Ammon's horn (tissue), 1 donor: Measurements from ENCODE around the gene SH2D2A.

ENCODE experiments used
- DNase-seq: peaks from one replicate; pipeline ENCODE4 v3.0.0-alpha.2; 2016; ENCODE audit warnings: low spot score

SH2D2A gene

DNA sequence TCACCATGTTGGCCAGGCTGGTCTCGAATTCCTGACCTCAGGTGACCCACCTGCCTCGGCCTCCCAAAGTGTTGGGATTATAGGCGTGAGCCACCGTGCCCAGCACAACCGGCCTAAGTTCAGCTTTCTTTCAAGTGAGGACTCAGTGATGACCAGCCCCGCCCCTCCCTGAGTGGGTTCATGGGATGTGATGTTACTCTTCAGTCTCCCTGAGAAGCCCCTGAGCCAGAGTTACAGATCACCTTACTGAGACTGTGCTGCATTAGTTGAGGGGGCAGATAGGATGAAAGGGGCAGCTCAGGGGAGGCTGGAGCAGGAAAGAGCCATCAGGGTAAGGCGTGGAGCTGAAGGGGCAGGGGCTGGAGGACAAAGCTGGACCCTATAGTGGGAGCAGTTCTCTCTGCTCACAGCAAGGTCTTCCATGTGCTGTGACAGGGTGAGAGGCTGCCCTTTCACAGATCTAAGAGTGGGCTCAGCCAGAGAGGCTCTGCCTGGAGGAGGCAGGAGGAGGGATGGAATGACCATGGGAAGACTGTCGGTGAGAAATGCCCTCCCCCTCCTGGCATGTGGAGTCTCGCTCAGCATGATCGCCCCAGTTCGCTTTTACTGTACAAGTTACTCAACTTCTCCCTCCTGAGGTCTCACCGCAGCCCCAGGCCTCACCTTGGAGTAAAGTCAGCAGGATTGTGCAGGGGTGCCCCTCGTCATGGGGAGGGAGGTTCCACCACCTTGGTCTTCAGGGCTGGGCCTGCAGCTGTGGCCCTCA lies 13.4 kb downstream of the SH2D2A start:
- no peak for DNase-seq

DNA sequence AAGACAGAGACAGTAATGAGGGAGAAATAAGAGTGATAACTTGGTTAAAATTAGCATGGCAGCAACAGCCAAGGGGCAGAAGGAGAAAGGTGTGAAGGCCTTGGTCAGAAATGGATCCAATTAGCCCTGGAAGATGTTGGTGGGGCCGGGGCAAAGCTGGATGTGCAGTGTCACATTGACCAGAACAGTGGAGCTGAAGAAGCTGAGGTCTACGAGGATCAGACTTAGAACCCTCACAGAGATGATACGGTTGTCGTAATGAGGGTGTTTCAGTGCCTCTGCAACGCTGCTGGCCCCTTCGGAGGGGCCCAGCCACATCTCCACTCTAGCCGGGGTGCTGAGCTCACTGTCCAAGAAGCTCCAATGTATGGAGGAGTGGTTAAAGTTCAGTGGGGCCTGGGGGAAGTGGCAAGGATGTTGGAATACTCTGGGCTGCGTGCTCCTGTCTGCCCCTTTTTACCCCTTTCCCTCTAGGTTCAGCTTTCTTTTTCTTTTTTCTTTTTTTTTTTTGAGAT lies 14.2 kb downstream of the SH2D2A start:
- DNase-seq: no peak

DNA sequence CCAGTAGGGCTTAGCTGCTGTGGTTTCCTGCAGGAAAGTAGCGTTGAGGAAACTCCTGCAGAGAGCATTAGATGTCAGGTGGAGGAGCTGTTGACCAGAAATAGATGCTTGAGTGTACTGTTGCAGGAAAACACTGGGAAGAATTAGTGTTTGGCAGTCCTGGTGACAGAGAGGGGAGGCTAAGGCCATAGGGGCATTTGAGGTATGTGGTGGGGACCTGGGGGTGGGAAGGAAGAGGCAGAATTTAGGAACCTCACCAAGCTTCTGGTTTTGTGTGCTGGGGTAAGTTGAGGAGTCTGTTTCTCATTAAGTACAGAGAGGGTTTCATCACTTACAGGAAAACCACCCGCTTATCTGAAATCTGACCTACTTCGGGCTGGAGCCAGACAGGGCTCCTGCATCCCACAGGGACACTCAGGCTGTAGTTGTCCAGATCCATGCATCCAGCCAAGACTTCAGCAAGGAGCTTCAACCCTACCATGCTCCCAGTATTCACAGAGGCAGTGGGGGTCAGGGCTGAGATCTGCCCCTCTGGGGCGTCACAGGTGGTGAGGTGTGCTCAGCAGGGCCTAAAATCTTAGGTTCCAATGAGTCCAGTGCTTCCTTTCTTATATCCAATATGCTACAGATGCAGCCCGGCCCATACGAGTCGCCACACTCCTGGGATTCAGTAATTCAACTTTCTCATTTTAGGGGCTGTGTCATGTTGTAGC lies 15.1 kb downstream of the SH2D2A start:
- no peak for DNase-seq

DNA sequence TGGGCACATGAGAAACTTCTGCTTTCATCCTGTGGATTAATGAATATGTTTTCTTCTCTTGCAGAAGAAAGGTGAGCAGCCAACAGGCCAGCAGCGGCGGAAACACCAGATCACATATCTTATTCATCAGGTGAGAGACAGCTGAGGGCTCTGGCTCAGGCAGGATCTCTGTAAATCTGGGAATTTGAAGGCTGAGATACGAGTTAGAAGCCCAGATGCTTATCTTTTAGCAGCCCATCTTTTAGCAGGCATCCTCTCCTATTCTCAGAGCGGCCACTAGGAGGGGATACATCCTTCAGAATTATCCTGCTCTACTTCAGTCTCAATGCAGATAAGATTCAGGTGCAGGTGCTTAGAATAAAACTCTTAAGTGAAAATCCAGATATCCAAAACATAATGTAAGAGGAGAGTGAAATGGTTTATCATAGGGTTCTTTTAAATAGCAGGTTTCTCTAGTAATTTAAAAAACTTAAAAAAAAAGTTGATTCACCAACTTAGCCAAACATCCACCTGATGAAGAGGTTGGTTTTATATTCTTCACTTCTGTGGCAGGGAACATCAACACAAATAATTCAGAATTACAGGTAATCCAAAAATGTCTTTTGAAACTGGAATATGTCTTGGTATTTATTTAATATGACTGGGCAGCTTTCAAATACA lies 19.3 kb downstream of the SH2D2A start:
- peak; percentile 57 for DNase-seq

DNA sequence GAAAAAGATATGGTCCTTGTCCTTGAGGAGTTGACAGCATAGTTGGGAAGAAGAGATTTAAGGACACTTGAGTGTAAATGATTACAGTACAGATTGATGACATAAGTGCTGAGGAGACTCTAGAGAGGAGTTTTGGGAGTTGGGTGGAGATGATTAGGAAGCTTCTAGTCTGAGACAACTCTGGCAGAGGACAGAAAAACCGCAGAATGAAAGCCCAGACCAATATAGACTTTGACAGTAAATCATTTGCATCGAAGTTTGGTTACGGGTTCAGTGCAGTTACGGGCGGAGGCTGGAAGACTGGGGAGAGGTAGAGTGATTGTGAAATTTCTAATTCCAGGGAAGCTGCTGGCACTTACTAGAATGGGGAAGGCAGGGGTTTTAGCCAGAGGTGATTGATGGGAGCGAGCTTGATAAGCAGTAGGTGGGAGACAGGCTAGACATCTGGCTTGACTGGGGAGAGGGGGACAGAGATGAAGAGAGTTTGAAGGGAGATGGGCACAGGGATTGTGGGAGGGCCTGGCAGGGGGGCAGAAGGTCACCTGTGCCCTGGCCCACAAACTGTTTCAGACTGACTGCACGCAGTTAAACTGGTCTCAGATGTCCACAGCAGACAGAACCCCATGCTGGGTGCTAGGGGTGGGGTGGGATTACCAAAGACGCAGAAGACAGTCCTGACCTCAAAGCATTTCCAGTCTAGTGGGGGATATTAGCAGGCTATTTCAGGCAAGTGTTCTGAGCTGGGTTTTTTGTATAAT lies 20.1 kb downstream of the SH2D2A start:
- no peak for DNase-seq

DNA sequence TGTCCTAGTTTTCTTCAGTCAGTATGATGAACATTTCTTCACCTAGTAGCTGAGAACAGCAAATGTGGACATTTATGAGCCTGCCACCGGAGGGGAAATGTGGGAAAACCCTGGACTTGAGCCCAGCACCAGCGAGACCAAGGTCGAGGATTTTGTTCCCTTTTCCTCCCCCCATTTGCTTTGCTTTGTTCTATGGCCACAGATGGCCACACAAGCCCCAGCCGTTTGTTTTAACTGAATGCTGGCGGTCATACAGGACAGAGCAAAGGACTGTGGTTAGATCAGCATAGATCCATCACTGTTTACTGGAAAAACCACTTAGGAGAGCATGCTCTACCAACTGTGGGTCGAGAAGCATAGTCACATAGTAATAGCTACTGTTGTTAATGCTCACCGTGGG lies 20.9 kb downstream of the SH2D2A start:
- DNase-seq: peak; percentile 83

DNA sequence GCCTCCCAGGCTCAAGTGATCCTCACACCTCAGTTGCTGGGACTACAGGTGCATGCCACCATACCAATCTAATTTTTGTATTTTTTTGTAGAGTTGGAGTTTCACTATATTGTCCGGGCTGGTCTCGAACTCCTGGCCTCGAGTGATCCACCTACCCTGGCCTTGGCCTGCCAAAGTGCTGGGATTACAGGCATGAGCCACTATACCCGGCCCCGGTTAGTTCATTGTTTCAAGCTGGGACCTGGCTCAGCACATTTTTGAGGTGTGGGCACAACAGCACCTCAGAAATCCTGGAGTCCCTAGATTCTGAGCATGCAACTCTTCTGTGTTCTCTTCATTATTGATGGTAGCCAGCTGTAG lies 21.3 kb downstream of the SH2D2A start:
- DNase-seq: no peak

DNA sequence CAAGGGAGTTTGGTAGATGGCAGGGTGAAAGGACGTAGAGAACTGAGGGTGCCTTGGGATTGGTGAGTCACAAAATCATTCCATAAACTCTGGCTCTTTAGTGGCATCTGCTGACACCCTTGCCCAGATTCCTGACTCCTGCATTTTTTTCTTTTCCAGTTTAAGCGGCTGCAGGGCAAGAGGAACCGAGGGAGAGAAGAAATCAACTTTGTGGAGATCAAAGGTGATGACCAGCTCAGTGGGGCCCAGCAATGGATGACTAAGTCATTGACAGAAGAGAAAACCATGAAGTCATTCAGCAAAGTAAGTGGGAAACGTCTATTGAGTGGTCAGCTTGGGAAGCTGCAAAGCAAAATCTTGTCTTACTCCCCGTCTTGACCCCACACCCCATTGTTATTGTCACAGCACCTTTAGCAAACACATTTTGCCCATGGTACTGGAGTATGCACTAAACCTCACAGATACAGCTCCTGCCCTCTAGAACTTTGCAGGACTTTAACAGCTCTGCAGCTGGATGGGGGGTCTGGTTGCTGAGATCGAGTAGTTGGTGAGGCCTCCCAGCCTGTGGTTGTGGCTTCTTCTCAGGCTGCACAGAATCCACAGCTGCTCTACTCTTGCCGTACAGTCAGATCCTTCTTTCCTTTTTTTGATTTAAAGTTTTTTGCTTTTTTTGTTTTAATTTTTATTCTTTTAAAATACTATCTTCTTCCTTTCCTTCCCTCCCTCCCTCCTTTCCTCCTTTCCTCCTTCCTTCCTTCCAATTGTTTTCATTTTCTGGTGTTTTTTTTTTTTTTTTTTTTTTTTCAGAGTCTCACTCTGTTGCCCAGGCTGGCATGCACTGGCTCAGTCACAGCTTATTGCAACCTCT lies 21.9 kb downstream of the SH2D2A start:
- no peak for DNase-seq

DNA sequence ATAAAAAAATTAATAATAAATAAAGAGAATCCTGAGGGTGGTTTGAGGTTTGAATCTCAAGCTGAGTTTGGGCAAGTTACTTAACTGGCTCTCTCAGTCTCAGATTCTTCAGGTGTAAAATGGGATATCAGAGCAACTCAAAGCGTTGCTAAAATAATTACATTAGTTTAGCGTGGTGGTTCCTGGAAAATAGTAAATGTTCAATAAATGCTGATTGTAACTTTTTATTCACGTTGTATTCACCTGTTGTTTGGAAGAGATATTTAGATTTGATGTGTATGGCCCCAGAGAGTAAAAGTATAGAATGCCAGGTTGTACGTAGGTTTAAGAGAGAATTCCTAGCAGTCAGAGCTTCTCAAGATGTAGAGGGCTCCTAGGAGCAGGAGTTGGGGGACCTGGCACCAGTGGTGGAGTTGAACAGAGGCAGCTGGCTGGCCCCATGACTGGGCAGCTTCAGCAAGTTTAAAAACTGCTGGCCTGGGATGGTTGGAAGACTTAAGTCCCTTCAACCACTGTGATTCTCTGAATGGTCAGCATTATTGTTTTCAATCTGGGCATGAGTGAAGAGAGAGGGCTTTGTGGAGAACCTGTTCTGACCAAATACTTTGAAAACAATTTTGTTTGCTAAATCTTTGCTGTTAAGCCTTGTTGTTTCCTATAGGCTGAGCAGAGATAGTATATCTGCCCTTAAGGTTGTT lies 26.9 kb downstream of the SH2D2A start:
- no peak for DNase-seq

DNA sequence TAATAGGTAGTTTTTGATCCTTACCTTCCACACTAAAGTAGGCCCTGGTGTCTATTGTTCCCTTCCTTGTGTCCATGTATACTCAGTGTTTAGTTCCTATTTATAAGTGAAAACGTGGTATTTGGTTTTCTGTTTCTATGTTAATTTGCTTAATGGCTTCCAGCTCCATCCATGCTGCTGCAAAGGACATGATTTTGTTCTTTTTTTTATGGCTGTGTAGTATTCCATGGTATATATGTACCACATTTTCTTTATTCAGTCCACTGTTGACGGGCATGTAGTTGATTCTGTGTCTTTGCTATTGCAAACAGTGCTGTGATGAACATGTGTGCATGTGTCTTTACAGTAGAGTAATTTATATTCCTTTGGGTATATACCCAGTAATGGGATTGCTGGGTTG lies 28.5 kb downstream of the SH2D2A start:
- DNase-seq: no peak

DNA sequence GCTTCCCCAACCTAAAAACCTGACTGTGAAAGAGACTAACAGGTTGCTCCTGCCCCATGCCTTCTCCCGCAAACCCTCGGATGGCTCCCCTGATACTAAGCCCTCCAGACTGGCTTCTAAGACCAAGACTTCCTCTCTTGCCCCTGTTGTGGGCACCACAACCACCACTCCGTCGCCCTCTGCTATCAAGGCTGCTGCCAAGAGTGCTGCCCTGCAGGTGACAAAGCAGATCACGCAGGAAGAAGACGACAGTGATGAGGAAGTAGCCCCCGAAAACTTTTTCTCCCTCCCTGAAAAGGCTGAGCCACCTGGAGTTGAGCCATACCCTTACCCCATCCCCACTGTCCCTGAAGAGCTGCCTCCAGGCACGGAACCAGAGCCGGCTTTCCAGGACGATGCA lies 30.0 kb downstream of the SH2D2A start:
- DNase-seq: no peak

DNA sequence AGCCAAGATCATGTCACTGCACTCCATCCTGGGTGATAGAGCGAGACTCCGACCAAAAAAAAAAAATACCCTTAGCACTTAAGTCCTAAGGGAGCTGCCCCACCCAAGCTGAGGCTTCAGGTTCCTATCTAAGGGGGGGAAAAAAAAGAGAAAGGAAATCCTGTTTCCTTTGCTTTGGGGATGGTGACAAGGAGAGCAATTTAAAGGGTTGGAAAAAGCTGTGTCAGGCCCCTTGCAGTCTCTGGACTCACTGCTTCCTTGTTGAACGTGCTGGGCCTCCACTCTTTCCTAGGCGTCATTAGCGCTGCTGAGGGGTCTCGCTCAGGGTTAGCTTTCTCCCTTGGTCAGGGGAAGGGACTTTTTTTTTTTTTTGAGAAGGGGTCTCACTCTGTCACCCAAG lies 31.2 kb downstream of the SH2D2A start:
- DNase-seq: no peak

DNA sequence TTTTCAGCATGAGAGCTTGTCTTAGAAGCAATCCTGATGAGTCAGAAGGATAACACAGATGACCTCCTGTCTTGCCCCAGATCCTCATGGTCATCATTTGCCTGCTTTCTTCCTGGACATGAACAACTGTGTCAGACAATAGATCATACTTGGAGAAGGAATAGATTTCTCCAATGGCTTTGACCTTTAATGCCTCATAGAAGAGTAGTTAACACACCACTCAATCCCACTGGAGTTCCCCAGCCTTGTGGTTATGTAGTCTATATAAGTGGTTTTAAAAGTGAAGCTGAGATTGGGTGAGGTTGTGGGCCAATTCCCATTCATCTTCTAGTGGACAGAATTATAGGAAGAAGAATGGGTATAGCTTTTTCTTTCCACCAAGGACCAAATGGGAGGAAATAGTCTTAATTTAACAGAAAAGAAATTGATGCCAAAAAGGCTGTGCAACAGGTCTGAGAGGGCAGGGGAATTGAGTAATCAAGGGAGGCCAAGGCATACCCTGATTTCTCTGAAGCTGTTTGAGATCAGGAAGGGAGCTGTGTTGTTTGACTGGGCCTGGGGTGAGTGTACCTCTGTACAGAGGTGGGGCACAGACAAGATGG lies 35.0 kb downstream of the SH2D2A start:
- DNase-seq: no peak

DNA sequence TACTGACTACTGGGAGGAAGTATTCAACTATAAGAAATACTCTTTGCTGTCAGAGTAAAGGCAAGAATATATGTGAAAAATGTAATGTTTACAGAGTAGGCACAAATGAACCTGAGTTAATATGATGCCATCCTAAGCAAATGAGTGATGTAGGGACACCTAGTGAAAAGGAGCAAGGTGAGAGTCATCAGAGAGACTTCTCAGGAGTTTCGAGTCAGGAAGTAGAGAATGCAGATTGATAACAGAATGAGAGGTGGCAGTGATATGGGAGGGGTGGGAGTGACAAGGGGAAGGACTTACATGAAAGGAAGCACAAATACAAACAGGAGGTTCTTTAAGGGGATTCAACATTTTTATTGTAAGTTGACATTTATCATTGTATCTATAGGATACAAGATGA lies 39.1 kb downstream of the SH2D2A start:
- DNase-seq: no peak

DNA sequence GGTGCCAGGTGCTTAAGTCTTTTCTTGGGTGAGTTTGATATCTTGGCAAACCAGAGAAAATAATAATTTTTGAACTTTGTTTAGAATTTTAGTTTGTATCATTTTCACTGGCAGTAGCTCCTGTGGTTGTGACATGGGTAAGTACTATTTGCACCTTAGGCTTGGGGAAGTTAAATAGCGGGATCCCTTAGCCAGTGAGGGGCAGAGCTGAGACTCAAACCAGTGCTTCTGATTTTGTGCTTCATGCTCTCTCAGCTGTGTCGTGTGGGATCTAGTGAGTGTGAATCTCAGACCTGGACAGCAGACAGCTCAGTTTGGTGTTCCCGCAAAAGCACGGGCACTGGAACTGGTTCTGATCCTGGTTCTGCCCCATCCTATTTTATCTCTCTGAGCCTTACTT lies 39.7 kb downstream of the SH2D2A start:
- no peak for DNase-seq

DNA sequence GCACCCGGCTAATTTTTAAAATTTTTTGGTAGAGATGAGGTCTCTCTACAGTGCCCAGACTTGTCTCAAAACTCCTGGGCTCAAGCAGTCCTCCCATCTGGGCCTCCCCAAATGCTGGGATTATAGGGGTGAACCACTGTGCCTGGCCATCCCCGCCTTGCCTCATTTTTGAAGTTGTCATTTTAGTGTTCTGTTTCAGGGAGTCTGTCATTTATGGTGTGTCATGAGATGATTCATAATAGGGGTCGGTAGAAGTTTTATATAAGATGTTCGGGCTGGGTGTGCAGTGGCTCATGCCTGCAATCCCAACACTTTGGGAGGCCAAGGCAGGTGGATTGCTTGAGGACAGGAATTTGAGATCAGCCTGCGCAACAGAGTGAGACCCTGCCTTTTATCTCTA lies 40.8 kb downstream of the SH2D2A start:
- no peak for DNase-seq

DNA sequence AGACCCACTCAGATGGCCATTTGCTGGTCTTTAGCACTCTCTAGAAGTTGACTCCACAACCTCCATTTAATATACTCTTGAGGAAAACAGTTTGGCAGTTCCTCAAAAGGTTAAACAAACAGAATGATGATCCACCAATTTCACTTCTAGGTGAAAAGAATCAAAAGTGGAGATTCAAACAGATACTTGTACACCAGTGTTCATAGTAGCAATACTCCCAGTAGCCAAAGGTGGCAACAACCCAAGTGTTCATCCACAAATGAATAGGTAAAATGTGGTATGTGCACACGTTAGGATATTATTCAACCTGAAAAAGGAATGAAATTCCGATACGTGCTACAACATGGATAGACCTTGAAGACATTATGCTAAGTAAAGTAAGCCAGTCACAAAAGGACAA lies 43.0 kb downstream of the SH2D2A start:
- DNase-seq: no peak

DNA sequence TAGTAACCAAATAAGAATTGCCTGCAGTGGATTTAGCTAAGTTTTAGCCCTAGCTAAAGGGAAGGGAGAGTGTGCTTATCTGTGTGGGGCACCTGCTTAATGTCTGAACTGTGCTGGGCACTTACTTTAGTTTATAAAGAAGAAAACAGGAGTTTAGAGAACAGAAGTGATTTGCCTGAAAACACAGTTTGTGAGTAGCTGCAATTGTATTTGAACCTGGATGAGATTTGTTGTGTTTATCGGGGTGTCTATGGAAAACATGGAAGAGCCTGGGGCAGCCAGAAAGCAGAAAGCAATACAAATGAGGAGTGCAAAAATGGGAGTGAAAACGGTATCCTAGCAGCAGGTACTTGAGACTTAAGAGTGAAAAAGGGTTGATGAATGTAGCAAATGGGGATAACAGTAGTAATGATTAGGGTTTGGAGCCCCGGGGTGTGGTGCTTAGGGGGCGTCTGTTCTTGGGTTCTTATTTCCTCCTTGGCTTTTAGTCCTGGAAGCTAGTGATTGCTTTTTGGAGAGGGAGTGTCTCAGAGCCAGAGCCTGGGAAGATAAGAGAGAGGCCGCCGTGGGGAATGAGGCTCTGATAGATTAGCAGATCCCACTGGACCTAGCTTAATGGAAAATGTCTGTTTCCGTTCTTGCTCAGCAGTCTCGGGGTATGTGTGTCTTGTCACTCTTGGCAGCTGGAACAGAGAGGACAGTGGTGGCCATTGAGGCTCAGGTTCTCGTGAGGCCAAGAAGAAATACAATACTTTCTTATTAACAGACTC lies 43.7 kb downstream of the SH2D2A start:
- DNase-seq: peak; percentile 24

DNA sequence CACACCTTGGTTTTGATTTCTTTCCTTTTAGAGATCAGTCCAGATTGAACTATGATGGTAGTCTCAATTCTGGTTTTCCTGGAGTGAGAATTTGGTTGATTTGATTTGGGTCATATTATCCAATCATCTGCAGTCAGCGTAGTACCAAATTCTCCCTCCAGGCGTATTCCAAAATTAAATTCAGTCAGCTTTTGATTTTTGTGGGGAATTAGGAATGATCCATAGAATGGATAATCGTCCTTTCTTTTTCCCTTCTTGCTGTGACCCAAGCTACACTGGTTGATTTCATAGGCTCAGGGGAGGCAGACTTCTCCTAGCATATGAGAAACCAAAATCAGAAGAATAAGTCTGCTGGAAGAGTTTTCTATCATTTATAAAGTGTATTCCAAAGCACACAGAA lies 44.4 kb downstream of the SH2D2A start:
- DNase-seq: no peak
